Lung (tissue), 13 donors: ENCODE measurements around the gene OPCML. TPM values are rescaled to one million over a fixed set of nuclear protein-coding genes. Genes with fewer than 3 reads are reported as not detected.
"Not testable (repeated sequence)": the region's sequence is repeated elsewhere in the genome, so short reads cannot be mapped to it uniquely, and the experiment has no call there.

Experiments
- ATAC-seq: fragments of 200-7000 bp; cut with Tn5 transposase; one replicate; pipeline ENCODE4 v1.9.1; 2020; ENCODE audit warnings: moderate number of reproducible peaks; ENCODE audit not compliant: insufficient read depth, low FRiP score
- DNase-seq, 3 donors: peaks; one replicate each; pipeline ENCODE4 v3.0.0-alpha.2; 2013 to 2017
- H3K27ac ChIP-seq, 2 donors: one replicate each; pipeline ENCODE4 v1.5.1; 2013; ENCODE audit warnings: mild to moderate bottlenecking in 2 of 2, moderate library complexity in 2 of 2, control low read depth in 1 of 2, inconsistent platforms in 1 of 2, low read depth in 1 of 2, low read length in 1 of 2
- H3K27me3 ChIP-seq, 3 donors: one replicate each; pipeline ENCODE4 v1.5.1; 2013; ENCODE audit warnings: low read length in 2 of 3; ENCODE audit not compliant: control insufficient read depth in 3 of 3, insufficient read depth in 3 of 3
- H3K36me3 ChIP-seq, 4 donors: one replicate each; pipeline ENCODE4 v1.5.1; 2013; ENCODE audit warnings: low read length in 4 of 4, mild to moderate bottlenecking in 1 of 4, moderate library complexity in 1 of 4; ENCODE audit not compliant: control insufficient read depth in 4 of 4, insufficient read depth in 4 of 4
- H3K4me1 ChIP-seq, 5 donors: one replicate each; pipeline ENCODE4 v1.5.1; 2013; ENCODE audit warnings: low read length in 5 of 5, mild to moderate bottlenecking in 2 of 5, moderate library complexity in 1 of 5; ENCODE audit not compliant: control insufficient read depth in 5 of 5, insufficient read depth in 5 of 5
- H3K4me3 ChIP-seq: one replicate; pipeline ENCODE4 v1.5.1; 2013; ENCODE audit warnings: mild to moderate bottlenecking, control low read depth, moderate library complexity
- H3K9ac ChIP-seq, 2 donors: one replicate each; pipeline ENCODE4 v1.5.1; 2013; ENCODE audit warnings: low read length in 2 of 2, control low read depth in 1 of 2; ENCODE audit not compliant: insufficient read depth in 1 of 2
- H3K9me3 ChIP-seq, 4 donors: one replicate each; pipeline ENCODE4 v1.5.1; 2013; ENCODE audit warnings: low read length in 3 of 4, mild to moderate bottlenecking in 1 of 4, moderate library complexity in 1 of 4; ENCODE audit not compliant: control insufficient read depth in 4 of 4, insufficient read depth in 3 of 4
- CTCF ChIP-seq: IDR thresholded peaks from 2 replicates; pipeline ENCODE4 v1.5.1; 2012; ENCODE audit warnings: mild to moderate bottlenecking; ENCODE audit errors: control extremely low read depth, extremely low read depth
- WGBS, 2 donors: extraction: QIAGEN DNeasy Blood & Tissue Kit; methylation state at CpG; one replicate each; pipeline ENCODE4 v1.1.7; 2013; 5-methylcytosine and 5-hydroxymethylcytosine counted together
- polyA plus RNA-seq, 2 donors: library from polyadenylated mRNA; stranded (reverse); fragments of 200-250 nt; gene quantifications; one replicate each; pipeline ENCODE4 v1.2.1, GENCODE V29; 2013
- small RNA-seq: library from RNA; depleted of rRNA; stranded (forward); fragments of <200 nt; gene quantifications from one replicate; pipeline ENCODE3, GENCODE V24; 2014; ENCODE audit warnings: low replicate concordance
- total RNA-seq, 2 donors: library from RNA; depleted of rRNA in 1 of 2; stranded (reverse); fragments of >200 nt in 1 of 2; gene quantifications; one replicate each; pipeline ENCODE4 v1.2.1, GENCODE V29; 2014 to 2021
- donor health status: control.
- donor health status: control.
- donor health status: Bipolar disorder and iron deficiency.
- donor health status: healthy.
- donor health status: DM: yes; HTN: yes; CAD: no.

OPCML gene
- total and polyA plus RNA-seq, 4 donors, result 0.49 to 0.74 TPM; not detected in 2

GRCh38 chr11:132373405-132374143 lies 1158.7 kb downstream of the OPCML start:
- TF ChIP-seq CTCF, result no peak
- Histone ChIP-seq H3K4me1 (no peaks in the 10 kb centered on the region), H3K27me3 (no peaks in the 10 kb centered on the region), H3K9me3 (peaks cover 0 to 3% (median 0%) of the 10 kb centered on the region in 4 donors), H3K9ac (no peak overlapping the region), H3K36me3 (no peaks in the 10 kb centered on the region), H3K4me3 (no peak overlapping the region), H3K27ac (no peak overlapping the region)
- DNase-seq, result no peak
- ATAC-seq, result no peak
- WGBS, 2 donors, result 90 to 91% methylated on average over 4 of the region's 4 CpGs

- not testable (repeated sequence) for H3K36me3 ChIP-seq, H3K9ac ChIP-seq, ATAC-seq, DNase-seq, H3K9me3 ChIP-seq, H3K4me3 ChIP-seq, H3K27ac ChIP-seq, H3K4me1 ChIP-seq, H3K27me3 ChIP-seq
Measured at GRCh38 chr11:132370114-132370513, 1162.2 kb downstream of the OPCML start.

- Histone ChIP-seq H3K36me3 (no peaks in the 10 kb centered on the region), H3K27ac (no peak overlapping the region), H3K4me1 (no peaks in the 10 kb centered on the region), H3K9ac (no peak overlapping the region), H3K4me3 (no peak overlapping the region), H3K27me3 (no peaks in the 10 kb centered on the region), H3K9me3 (peaks cover 0 to 2% (median 0%) of the 10 kb centered on the region in 4 donors)
- ATAC-seq (no peak), DNase-seq (no peak)
- WGBS, 2 donors, result 89 to 92% methylated on average over 3 of the region's 3 CpGs
- no peak for TF ChIP-seq CTCF
Measured at GRCh38 chr11:132367293-132367692, 1165.0 kb downstream of the OPCML start.

- ATAC-seq, result no peak
- no peak for TF ChIP-seq CTCF
- H3K36me3 ChIP-seq, result no peaks in the 10 kb centered on the region
- no peak overlapping the region for H3K4me3 ChIP-seq
- no peak overlapping the region for H3K9ac ChIP-seq
- 90 to 92% methylated on average over 3 of the region's 3 CpGs for WGBS, 2 donors
- no peak for DNase-seq
- peaks cover 0 to 4% (median 0%) of the 10 kb centered on the region in 4 donors for H3K9me3 ChIP-seq
- H3K27ac ChIP-seq, result no peak overlapping the region
- no peaks in the 10 kb centered on the region for H3K4me1 ChIP-seq
- no peaks in the 10 kb centered on the region for H3K27me3 ChIP-seq
Measured at GRCh38 chr11:132365650-132366049, 1166.7 kb downstream of the OPCML start.

Small RNA genes lying within 50 kb of the gene (small RNA-seq; reads per million reads assigned to genes)
- gene RF00026, result not detected
